HG02973 (cell line): Measurements from ENCODE around the gene CENPO.

Experiments
- ATAC-seq: cut with Tn5 transposase; IDR thresholded peaks from one replicate; pipeline ENCODE4 v1.9.1; 2021; ENCODE audit warnings: moderate library complexity; ENCODE audit not compliant: unreplicated experiment

CENPO gene

GRCh38 chr2:24836206-24836605 is 43.0 kb downstream of the CENPO start:
- no peak for ATAC-seq

GRCh38 chr2:24836706-24837105 is 43.5 kb downstream of the CENPO start:
- ATAC-seq, result no peak

- no peak for ATAC-seq
These were observed 44.8 kb downstream of the CENPO start for GRCh38 chr2:24837996-24838513.

GRCh38 chr2:24838541-24838940 is 45.3 kb downstream of the CENPO start:
- ATAC-seq, result no peak

GRCh38 chr2:24839729-24840128 is 46.5 kb downstream of the CENPO start:
- ATAC-seq, result no peak

- ATAC-seq, result no peak
These were observed 47.1 kb downstream of the CENPO start for GRCh38 chr2:24840164-24840869.

- no peak for ATAC-seq
These were observed 48.0 kb downstream of the CENPO start for GRCh38 chr2:24840962-24841945.

- no peak for ATAC-seq
These were observed 49.1 kb downstream of the CENPO start for GRCh38 chr2:24842081-24843050.

- no peak for ATAC-seq
These were observed 50.2 kb downstream of the CENPO start for GRCh38 chr2:24843330-24843860.

- ATAC-seq, result no peak
These were observed 50.9 kb downstream of the CENPO start for GRCh38 chr2:24844023-24844685.

GRCh38 chr2:24845691-24846090 is 52.5 kb downstream of the CENPO start:
- ATAC-seq, result no peak

- no peak for ATAC-seq
These were observed 57.7 kb downstream of the CENPO start for GRCh38 chr2:24850944-24851343.

- no peak for ATAC-seq
These were observed 58.8 kb downstream of the CENPO start for GRCh38 chr2:24852026-24852425.

GRCh38 chr2:24852431-24853020 is 59.3 kb downstream of the CENPO start:
- ATAC-seq, result no peak

- no peak for ATAC-seq
These were observed 59.8 kb downstream of the CENPO start for GRCh38 chr2:24853046-24853445.

- no peak for ATAC-seq
These were observed 60.8 kb downstream of the CENPO start for GRCh38 chr2:24853996-24854395.

GRCh38 chr2:24855022-24855622 is 61.9 kb downstream of the CENPO start:
- ATAC-seq, result no peak

GRCh38 chr2:24855726-24856125 is 62.5 kb downstream of the CENPO start:
- ATAC-seq, result no peak

GRCh38 chr2:24856791-24857211 is 63.6 kb downstream of the CENPO start:
- no peak for ATAC-seq
